Kasumi-1 (cell line): ENCODE measurements around the gene ADAMTSL2.

Source experiments
- DNase-seq, 2 experiments: peaks; one replicate each; lab custom pipeline; 2025; lab: John Stamatoyannopoulos, UW

ADAMTSL2 gene

DNA sequence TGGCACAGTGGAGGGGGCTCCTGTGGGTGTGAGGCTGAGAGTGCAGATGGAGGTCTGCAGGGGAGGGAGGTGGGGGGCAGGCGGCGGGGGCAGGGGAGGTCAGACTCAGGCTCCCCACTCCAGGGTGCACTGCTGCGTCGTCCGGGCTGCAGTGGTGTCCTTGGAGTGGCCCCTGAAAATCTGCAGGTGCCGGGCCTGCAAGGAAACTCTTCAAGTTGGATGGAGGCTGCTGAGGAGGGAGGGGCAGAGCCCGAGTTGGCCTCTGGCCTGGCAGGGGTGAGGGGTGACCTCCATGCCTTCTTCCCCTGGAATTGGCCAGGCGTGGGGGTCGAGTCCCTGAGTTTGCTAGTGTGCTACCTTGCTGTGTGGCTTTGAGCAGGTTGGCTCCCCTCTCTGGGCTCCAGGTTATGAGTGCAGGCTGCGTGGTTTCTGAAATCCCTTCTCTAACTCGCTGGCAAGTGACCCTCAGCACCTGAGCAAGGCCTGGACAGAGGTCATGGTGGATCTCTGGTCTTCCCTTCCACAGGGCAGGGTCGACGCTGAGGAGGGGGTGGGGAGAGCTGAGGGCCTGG, 888 bp downstream of the ADAMTSL2 start:
- no peak for DNase-seq

DNA sequence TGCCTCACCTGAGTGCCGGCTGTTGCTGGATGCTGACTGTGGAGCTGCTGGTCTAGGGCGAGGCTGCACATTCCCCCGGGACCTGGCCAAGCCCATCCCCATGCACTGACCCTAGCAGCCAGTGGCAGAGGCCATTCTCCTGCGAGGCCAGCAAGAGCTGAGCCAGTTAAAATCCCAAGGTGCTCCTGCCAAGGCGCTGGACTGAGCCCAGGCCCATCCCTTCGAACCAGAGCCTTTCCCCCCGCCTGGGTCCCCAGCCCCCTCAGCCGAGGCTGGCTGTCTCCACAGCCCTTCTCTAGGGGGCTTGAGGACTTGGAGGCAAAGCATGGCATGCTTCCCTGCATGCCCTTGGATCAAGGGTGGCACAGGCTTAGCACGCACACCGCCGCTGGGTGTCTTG, 1.6 kb downstream of the ADAMTSL2 start:
- DNase-seq = no peak

DNA sequence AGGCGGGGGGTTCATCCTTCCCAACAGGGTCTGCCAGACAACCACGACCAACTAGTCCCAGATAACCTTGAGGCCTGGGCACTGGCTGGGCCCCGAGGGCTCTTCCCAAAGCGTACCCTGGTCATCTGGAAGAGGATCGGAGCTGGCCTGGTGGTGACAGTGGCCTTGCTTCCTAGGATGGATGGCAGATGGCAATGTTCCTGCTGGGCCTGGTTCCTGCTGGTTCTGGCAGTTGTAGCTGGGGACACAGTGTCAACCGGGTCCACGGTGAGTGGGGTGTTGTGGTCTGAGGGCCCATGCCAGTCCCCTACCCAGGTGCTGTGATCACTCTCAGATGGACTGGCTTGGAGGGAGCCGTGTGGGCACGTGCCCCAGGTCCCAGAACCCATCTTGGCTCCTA, 2.0 kb downstream of the ADAMTSL2 start:
- DNase-seq = no peak

DNA sequence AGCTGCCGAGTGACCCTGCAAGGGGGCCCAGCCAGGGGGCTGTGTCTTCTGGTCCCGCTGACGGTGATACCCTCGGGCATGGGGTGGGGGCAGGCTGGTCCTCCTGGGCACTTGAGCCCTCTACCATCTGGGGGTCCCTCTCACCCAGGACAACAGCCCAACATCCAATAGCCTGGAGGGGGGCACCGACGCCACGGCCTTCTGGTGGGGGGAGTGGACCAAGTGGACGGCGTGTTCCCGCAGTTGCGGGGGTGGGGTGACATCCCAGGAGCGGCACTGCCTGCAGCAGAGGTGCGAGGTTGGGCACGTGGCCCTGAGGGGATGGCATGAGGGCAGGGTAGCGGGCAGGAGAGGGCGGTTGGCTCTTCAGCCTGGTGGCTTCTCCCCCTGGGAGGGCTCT, 2.8 kb downstream of the ADAMTSL2 start:
- DNase-seq = no peak

DNA sequence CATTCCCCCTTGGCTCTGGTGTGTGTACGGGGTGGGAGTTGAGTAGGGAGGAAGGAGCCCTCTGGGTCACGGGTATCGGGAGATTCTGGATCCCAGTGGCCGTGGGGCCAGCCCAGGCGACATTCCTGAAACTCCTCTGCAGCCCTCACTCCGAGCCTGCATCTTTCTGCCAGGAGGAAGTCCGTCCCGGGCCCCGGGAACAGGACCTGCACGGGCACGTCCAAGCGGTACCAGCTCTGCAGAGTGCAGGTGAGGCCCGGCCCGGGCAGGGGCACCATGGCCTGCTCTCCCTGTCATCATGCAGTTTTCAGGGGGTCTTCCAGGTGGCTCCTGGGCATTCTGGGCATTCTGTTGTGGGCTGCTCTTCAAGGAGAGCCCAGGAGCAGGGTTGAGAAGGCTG, 3.7 kb downstream of the ADAMTSL2 start:
- DNase-seq = no peak

DNA sequence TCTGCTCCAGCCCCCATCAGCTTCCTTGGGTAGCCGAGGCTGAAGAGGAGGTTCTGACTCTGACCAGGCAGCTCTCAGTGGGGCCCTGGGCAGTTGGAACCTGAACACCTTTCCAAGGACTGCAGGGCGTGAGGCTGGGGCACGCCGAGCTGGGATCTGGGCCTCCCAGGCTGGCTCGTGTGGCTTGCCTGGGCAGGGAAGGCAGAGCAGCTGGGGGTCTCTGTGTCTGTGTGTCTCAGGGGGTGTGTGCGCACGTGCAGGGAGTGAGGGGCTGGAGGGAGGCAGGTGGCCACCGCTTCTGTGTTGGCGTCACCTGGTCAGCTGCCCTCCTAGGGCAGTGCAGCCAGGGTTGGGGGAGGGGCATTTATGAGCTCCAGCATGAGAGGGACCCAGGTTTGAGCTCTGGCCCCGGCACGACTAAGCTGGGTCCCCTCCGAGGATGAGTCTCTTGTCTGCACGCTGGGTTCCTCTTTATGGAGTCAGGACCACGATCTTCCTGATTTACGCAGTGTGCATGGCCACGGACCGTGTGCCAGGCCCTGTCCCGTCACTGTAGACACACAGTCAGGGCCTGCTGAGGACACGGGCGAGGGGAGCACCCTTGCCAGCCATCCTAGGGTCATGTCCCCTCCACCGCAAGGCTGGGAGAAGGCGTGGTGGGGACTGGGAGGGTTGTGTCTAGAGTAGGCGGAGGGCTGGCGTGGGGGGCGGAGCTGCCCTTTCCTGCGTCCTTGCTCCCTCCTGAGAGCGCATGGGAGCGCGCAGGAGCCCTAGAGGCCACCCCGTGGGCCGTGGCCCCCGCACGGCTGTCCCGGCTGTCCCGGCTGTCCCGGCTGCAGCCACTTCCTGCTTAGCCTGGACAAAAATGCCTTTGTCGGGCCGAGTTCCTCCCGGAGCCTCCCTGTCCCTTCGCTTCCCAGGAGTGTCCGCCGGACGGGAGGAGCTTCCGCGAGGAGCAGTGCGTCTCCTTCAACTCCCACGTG, 4.6 kb downstream of the ADAMTSL2 start:
- DNase-seq = no peak

DNA sequence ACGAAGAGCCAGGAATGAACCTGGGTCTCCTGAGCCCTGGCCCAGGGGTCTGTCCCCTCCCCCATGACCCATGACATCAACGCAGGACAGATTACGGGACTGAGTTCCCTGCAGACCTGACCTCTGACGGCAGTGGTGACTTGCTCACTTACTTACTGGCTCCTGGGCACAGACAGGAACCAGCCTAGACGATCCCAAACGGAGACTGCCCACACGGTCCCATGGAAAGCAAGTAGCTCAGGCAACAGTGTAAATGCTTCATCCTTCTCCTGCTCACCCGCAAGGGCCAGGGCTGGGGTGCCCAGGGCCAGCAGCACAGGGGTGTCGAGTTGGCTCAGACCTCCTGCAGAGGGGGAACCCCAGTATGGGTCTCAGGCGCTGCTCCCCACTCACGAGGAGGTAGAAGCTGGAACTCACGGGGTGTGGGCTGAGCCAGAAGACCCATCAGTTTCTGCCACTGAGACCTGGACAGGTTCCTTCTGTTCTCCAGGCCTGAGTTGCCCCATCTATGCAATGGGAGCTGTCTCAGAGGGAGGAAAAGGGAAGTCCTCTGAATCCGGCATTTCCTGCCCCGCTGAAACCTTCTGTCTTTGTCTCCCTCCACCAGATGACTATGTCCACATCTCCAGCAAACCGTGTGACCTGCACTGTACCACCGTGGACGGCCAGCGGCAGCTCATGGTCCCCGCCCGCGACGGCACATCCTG, 5.6 kb downstream of the ADAMTSL2 start:
- peak; percentile 73 to 80 for DNase-seq

DNA sequence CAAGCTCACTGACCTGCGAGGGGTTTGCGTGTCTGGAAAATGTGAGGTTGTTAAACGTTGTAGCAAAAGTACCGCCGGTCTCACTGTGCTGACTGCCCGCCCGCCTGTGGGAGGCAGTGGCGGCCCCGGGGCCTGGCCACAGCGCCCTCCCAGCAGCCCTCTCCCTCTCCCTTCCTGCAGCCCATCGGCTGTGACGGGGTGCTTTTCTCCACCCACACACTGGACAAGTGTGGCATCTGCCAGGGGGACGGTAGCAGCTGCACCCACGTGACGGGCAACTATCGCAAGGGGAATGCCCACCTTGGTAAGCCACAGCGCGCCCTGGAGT, 6.2 kb downstream of the ADAMTSL2 start:
- DNase-seq = peak; percentile 60 to 63

DNA sequence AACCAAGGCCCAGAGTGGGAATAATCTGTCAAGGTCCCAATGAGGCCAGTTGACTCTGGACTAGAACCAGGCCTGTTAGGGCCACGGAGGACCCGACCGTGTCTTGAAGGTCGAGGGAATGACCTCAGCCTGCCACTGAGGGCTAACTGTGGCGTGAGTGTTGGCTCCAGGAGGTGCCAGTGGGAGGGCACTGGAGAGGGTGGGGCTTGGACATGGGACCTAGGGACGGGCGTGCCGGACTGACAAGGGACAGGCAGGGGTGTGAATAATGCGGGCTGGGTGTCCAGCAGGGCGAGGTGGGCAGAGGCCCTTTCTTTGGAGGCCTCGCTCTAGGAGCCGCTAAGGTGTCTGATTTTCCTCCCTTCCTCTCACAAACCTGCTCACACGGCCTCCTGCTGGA, 7.5 kb downstream of the ADAMTSL2 start:
- DNase-seq = no peak

DNA sequence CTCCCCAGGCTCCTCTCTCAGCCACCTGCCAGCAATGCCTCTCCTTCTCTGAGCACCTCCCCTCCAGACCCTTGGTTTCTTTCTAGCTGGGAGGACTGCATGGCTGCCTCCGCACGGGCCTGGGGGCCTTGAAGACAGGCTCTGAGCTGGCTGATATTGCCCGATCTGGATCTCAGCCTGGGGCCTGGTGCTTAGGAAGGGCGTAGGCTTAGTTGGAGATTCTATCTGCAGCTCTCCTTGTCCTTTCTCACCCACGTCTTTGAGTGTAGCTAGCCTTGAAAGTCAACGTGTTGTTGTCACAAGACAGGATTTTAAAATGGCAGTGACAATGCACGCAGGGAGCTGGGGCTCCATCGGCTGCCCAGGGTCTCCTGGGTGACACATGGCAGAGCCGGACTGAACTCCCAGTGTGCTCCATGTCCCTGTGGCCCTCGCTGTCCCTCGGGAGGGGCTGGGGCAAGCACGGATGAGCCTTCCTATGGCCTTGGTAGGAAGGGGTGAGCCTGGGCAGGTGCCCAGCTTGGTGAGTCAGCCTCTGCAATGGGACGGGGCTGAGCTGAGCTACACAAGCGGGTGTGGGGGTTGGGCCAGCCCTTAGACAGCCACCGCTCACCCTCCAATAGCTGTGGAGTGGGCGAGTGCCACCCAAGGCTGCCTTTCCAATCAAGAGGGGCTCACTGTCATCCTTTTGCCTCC, 9.4 kb downstream of the ADAMTSL2 start:
- DNase-seq = no peak

DNA sequence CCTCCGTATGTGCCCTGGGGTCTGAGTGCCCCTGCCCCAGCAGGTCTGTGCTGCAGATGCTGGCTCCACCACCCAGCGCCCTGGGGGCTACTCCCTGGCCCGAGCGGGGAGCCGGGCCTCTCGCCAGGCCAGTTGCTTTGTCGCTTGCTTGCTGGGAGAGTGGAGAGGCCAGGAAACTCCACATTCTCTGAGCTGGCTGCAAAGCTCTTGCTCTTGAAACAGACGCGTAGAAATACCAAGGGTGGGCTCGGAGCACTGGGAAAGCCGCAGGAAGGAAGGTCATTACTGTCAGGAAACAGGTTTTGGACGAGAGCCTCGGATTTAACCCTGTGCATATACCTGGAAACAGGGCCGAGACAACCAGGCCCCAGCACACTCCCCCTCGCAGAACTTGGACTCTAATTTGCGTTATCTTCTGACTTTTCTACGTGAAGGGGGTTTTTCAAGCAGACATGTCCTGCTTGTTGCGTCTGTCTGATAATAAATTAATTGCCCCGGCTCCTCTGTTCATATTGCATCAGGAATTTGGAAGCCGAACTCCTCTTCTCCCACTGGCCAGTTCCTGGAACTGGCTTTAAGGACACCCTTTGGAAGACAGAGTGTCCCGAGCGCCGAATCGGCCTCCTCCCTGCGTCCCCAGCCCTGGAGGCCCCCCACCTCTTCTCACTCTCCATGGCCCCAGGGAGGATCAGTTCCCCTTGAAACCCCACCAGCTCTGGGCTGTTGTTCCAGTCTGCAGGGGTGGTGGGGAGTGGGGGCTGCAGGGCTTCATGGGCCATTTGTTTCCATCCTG, 11.2 kb downstream of the ADAMTSL2 start:
- no peak for DNase-seq

DNA sequence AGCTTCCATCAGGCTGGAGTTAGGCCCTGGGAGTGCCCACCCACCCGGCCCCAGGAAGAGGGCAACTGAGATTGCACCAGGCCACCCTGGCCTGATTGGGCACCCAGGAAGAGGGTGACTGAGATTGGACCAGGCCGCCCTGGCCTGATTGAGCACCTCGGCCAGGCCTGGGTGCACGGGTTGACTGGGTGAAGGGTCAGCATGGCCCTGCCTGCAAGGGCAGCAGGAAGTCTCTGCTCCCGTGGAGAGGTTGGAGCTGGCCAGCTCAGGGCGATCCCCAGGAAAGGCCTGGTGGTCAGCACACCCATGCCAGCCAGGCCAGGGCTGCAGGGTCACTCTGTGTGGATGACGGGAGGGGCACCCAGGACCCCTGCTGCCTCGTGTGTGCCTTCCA, 11.8 kb downstream of the ADAMTSL2 start:
- no peak for DNase-seq

DNA sequence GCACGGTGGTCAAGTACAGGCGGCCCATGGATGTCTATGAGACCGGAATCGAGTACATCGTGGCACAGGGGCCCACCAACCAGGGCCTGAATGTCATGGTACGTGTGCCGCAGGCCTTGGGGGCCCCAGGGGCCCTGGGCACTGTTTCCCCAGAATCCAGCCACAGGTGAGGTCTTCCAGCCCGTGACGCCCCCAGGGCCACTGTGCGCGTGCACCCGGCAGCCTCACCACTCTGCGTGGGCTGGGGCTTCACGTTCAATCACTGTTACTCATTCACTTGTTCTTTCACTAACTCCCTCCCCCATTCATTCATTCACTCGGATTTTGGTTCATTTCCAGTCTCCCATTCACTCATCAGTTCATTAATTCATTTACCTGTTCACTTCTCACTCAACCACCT, 12.6 kb downstream of the ADAMTSL2 start:
- DNase-seq = no peak

DNA sequence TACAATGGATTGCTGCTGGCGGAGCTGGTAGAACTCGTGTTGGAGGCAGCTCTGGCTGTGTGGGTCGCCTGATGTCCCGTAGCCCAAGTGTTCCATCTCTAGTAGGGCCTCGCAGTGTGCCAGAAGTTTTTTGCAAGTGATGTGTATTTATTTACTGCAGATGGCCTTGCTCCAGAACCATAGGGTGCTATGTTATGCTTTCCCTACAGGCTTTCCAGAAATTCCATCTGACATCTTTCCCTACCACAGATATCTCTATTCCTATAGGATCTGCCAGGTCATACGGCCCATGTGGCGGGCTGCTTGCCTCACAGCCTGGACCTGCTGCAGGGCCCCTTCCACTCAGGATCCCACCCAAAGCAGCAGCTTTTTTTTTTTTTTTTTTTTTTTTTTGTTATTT, 16.9 kb downstream of the ADAMTSL2 start:
- no peak for DNase-seq

DNA sequence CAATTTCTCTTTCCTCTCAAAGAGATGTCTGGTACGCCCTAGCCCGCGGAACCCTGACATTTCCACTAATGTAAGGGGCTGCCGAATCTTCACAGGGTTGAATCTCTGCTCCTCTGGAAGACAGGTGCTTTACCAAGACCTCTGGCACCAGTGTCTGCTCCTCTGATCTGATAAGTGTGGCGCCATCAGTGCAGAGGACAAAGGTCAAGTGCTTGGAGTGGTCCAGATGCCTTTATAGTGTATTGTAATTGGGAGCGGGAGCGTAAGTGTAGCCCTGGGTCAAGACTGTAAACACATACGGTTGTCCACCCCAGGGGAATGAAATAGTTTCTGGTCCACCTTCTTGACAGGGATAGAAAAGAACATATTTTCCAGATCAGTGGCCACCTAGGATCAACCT, 17.7 kb downstream of the ADAMTSL2 start:
- no peak for DNase-seq

DNA sequence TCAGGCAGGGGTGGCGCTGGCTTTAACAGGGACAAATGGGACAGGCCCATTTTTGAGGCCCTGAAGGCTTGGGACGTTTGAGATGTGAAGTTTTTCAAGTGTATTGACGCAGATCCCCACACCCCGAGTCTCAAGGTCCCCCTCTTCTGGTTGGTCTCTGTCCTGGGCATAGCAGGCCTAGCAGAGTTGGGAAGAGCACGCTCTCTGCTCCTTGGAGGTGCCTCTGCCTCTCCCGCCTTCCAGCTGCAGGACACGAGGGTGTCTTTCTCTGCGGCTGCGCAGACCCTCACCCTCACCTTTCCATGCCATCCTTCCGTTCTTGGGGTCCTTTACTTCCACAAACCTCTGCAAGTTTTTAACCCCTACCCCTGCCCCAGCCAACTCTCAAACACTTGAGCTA, 18.6 kb downstream of the ADAMTSL2 start:
- no peak for DNase-seq

DNA sequence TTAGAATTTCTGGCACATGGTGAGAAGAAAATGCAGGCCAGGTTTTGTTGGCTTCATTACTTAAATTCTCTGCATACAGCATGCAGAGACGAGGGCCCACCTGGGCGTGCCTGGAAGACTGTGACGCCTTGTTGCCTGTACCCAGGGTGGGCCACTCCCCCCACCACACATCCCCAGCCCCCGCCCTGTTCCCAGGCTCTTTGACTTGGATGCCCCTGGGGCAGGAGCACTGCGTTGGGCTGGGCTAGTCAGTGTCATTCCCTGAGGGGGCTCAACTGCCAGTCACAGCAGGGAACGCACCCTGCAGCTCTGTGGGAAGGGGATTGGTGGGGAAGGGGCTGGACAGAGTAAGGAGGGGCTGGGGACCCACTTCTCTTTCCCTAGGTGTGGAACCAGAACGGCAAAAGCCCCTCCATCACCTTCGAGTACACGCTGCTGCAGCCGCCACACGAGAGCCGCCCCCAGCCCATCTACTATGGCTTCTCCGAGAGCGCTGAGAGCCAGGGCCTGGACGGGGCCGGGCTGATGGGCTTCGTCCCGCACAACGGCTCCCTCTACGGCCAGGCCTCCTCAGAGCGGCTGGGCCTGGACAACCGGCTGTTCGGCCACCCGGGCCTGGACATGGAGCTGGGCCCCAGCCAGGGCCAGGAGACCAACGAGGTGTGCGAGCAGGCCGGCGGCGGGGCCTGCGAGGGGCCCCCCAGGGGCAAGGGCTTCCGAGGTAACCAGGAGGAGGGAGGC, 19.6 kb downstream of the ADAMTSL2 start:
- DNase-seq = no peak

DNA sequence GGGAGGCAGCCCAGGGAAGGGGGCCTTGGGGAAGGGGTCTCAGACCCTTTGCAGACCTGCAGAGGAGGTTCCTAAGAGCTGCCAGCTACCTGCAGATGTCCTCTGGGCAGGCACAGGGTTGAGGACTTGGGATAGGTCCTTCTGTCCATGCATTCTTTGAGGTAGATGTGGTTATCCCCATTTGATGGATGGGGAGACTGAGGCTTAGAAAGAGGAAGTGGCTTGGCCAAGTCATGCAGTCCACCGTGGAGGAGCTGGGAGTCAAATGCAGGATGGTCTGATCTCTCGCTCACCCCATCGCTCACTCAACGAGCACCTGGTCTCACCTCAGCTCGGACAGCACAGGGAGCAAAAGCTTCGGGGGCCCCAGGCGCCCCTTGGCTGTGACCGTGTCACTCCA, 20.2 kb downstream of the ADAMTSL2 start:
- no peak for DNase-seq

DNA sequence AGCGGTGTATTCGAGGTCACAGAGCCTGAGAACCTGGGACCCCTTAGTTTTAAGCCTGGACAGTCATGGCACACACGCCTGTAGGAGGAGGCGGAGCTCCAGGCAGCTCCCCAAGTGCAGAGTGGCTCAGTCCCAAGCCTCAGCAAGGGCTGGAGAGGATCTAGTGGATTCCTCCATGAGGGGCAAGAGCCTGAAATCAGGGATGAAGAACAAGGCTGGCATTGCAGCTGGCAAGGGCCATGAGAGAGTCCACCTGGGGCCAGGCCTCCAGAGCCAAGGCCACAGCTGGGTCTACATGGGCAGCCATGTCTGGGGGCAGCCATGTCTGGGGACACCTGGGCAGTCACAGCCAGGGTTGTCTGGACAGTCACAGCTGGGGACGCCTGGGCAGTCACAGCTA, 21.9 kb downstream of the ADAMTSL2 start:
- no peak for DNase-seq

DNA sequence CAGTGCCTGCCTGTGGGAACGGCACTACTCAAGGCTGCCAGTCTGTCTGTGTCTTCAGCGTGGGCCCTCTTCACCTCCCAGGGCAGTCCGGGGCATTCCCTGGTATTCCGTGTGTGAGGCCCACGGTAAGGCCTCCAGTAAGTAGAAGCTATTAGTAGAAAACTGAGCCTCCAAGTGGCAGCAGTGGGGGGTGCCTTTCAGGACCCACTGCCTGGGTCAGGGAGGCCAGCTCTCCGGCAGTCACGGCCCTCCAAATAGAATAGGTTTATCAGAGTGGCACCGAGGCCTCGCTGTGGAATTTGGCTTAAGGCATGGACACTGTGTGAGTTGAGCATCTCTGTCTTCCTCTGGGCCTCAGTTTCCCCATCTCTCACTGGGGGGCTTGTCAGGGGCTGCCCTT, 23.1 kb downstream of the ADAMTSL2 start:
- DNase-seq = no peak
